ENCODE data around the gene BRINP3.

The BRINP3 gene

GRCh38 chr1:190119683-190120082, 358.0 kb downstream of the BRINP3 start:
- no peak for DNase-seq (ENCODE audit: low read depth, low spot score)

DNA sequence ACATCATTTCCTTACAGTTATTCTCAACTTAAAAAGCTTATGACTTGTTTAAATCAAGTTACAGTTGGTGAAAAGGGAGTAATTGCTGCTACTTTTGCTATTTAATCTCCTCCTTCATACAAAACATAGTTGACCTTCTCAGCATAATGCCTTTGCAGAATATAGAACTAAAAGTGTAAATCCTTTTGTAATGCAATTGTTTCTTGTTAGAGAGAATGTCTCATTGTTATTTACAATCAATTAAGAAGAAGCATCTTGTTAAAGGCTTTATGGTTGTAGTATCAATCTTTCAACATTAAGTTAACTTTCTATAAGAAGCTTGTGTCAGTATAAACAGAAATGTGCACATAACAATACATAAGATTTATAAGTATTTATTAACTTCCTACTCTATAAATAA, 360.7 kb downstream of the BRINP3 start:
- no peak for DNase-seq (ENCODE audit: low read depth, low spot score)

DNA sequence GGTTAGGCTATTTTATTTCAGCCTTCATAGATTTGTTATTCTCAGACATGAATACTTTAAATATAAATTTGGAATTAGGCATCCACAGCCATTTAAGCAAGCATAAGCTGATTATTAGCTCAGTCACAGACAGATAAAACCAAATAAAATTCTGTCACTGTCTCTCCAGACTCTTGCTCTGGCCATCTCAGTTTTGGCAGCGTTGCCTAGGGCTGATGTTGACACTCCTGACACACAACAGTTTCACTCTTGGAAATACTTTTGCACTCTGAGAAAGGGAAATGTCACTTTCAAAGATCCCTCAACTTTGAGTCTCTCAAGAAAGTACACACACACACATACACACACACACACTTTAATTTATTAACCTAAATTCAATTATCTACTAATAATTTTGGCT, 372.7 kb downstream of the BRINP3 start:
- no peak for DNase-seq (ENCODE audit: low read depth, low spot score)

DNA sequence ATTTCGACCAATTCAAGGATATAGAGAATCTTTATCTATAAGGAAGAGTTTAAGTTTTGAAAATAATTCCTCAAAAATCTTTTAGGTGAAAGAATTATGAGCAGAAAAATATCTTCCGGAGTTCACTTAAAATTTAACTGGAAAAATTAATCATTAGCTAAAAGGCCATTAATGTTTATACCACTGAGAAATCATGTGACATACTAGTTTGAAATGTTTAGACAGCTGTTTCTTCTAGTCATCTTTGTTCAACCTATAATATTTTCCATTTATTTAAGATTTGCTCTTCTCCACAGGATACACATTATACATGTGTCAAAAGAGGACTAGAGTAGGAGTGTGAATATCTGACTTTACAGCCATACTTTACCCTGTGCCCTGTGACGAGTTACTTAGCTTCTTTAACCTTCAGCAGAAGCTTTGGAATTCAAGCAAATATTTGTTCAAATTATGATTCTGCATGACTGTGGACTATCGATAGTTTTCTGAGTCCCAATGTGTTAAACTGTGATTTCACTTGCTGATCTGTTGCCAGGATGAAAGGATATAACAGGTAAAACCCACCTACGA, 374.8 kb downstream of the BRINP3 start:
- no peak for DNase-seq (ENCODE audit: low read depth, low spot score)

DNA sequence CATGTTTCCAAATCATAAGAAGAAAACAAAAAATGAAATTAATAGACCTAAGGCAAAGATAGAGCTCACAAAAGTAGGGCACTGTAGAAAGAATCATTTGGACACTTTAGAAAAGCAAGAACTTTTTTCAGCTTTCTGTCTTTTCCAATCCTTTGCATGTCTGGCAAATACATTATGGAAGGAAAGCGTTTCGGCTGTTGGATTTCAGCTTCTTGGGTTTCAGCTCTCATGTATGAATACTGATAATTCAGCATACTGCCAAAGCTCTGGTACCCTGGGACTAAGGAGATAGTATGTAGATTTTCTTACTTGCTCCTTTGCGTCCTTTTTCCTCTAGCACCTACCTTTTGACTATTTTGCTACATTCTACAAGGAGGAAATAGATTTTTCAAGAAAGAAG, 375.9 kb downstream of the BRINP3 start:
- DNase-seq (ENCODE audit: low read depth, low spot score), result no peak

- no peak for DNase-seq (ENCODE audit: low read depth, low spot score)
These were observed 378.9 kb downstream of the BRINP3 start for GRCh38 chr1:190098756-190099155.

DNA sequence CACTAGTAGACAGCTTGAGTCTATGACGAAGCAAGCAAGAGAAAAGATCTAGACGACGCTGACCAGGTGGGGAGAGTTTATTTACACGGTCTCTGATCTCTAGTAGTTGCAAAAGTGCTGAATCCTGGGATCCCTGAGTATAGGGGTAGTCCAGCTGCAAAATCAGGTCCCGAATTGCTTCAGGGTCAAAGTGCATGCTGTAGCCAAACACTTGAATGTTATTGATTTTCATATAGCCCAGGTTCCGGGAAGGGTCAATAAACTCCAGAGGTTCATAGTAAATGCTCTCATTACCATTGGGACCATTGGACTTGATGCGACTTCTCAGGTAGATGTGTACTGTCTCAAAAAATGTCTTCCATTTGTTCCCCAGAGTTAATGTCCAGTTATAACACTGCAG, 379.6 kb downstream of the BRINP3 start:
- no peak for DNase-seq (ENCODE audit: low read depth, low spot score)

- DNase-seq (ENCODE audit: low read depth, low spot score), result no peak
These were observed 382.1 kb downstream of the BRINP3 start for GRCh38 chr1:190095596-190095995.

GRCh38 chr1:190084552-190084951, 393.1 kb downstream of the BRINP3 start:
- no peak for DNase-seq (ENCODE audit: low read depth, low spot score)

GRCh38 chr1:190068304-190068703, 409.4 kb downstream of the BRINP3 start:
- no peak for DNase-seq (ENCODE audit: low read depth, low spot score)

GRCh38 chr1:190067592-190067991, 410.1 kb downstream of the BRINP3 start:
- DNase-seq (ENCODE audit: low read depth, low spot score), result no peak

DNA sequence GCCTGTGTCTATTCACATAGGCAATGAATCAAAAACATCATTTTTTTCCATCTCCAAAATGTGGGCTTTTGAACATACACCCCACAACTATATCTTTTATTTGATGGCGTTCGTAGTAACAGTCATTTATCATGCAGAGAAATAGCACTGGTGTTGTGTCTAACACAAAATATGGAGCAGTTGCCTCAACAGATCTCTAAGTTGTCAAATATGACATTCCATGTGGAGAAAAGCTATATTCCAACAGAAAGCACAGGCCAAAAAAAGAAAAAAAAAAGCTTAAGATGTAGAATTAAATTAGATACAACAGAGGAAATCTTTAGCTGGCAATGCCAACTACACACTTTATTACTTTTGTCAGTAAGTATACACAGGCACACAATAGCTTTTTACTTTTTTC, 411.7 kb downstream of the BRINP3 start:
- no peak for DNase-seq (ENCODE audit: low read depth, low spot score)

- no peak for DNase-seq (ENCODE audit: low read depth, low spot score)
These were observed 428.4 kb downstream of the BRINP3 start for GRCh38 chr1:190049314-190049713.
